ENCODE measurements around the gene POU2F1.

Gene POU2F1

GRCh38 chr1:167418391-167418790 is 197.7 kb downstream of the POU2F1 start:
- no peaks in the 10 kb centered on the region for H3K27me3 ChIP-seq (replicated peaks; ENCODE audit: control insufficient read depth, insufficient read depth, low read length)
- H3K4me3 ChIP-seq (replicated peaks; ENCODE audit: low read depth, low read length) = no peak overlapping the region
- no peak for TF ChIP-seq CTCF (IDR thresholded peaks at IDR 0.05; ENCODE audit: insufficient read depth, low read length, poor library complexity, severe bottlenecking)
- DNase-seq (ENCODE audit: extremely low read depth, insufficient read length) = no peak
- peaks cover 8% of the 10 kb centered on the region for H3K36me3 ChIP-seq (ENCODE audit: control insufficient read depth, insufficient read depth, low read length)

- H3K27me3 ChIP-seq (replicated peaks; ENCODE audit: control insufficient read depth, insufficient read depth, low read length) = no peaks in the 10 kb centered on the region
- TF ChIP-seq CTCF (IDR thresholded peaks at IDR 0.05; ENCODE audit: insufficient read depth, low read length, poor library complexity, severe bottlenecking) = no peak
- peaks cover 8% of the 10 kb centered on the region for H3K36me3 ChIP-seq (ENCODE audit: control insufficient read depth, insufficient read depth, low read length)
- no peak overlapping the region for H3K4me3 ChIP-seq (replicated peaks; ENCODE audit: low read depth, low read length)
- no peak for DNase-seq (ENCODE audit: extremely low read depth, insufficient read length)
Observed at GRCh38 chr1:167419245-167419644, 198.6 kb downstream of the POU2F1 start.

GRCh38 chr1:167420510-167420909 is 199.8 kb downstream of the POU2F1 start:
- Histone ChIP-seq H3K36me3 (ENCODE audit: control insufficient read depth, insufficient read depth, low read length) (peaks cover 7% of the 10 kb centered on the region), H3K27me3 (replicated peaks; ENCODE audit: control insufficient read depth, insufficient read depth, low read length) (no peaks in the 10 kb centered on the region), H3K4me3 (replicated peaks; ENCODE audit: low read depth, low read length) (no peak overlapping the region)
- TF ChIP-seq CTCF (IDR thresholded peaks at IDR 0.05; ENCODE audit: insufficient read depth, low read length, poor library complexity, severe bottlenecking) = no peak
- DNase-seq (ENCODE audit: extremely low read depth, insufficient read length) = no peak

GRCh38 chr1:167423684-167424619 is 203.3 kb downstream of the POU2F1 start:
- no peaks in the 10 kb centered on the region for H3K27me3 ChIP-seq (replicated peaks; ENCODE audit: control insufficient read depth, insufficient read depth, low read length)

GRCh38 chr1:167425482-167425881 is 204.8 kb downstream of the POU2F1 start:
- DNase-seq (ENCODE audit: extremely low read depth, insufficient read length) = no peak
- Histone ChIP-seq H3K4me3 (replicated peaks; ENCODE audit: low read depth, low read length) (no peak overlapping the region), H3K27me3 (replicated peaks; ENCODE audit: control insufficient read depth, insufficient read depth, low read length) (no peaks in the 10 kb centered on the region), H3K36me3 (ENCODE audit: control insufficient read depth, insufficient read depth, low read length) (peaks cover 2% of the 10 kb centered on the region)
- TF ChIP-seq CTCF (IDR thresholded peaks at IDR 0.05; ENCODE audit: insufficient read depth, low read length, poor library complexity, severe bottlenecking) = no peak

More at GRCh38 chr1:167423684-167424619, 203.3 kb downstream of the POU2F1 start:
- no peak overlapping the region for H3K4me3 ChIP-seq (replicated peaks; ENCODE audit: low read depth, low read length)
- no peak for TF ChIP-seq CTCF (IDR thresholded peaks at IDR 0.05; ENCODE audit: insufficient read depth, low read length, poor library complexity, severe bottlenecking)
- peaks cover 2% of the 10 kb centered on the region for H3K36me3 ChIP-seq (ENCODE audit: control insufficient read depth, insufficient read depth, low read length)
- DNase-seq (ENCODE audit: extremely low read depth, insufficient read length) = no peak
